IPS DF 4.7 (cell line): ENCODE measurements around the gene FARS2.

Experiments used
- DNase-seq: peaks from one replicate; pipeline ENCODE4 v3.0.0-alpha.2; 2013; ENCODE audit warnings: low spot score; ENCODE audit errors: extremely low read depth

The FARS2 gene

GRCh38 chr6:5499644-5500306 is 238.5 kb downstream of the FARS2 start:
- no peak for DNase-seq

- no peak for DNase-seq
Measured at GRCh38 chr6:5501837-5502236, 240.5 kb downstream of the FARS2 start.

GRCh38 chr6:5504078-5504477 is 242.8 kb downstream of the FARS2 start:
- no peak for DNase-seq

- DNase-seq: no peak
Measured at GRCh38 chr6:5506149-5506548, 244.8 kb downstream of the FARS2 start.

- no peak for DNase-seq
Measured at GRCh38 chr6:5506597-5506996, 245.3 kb downstream of the FARS2 start.

- DNase-seq: no peak
Measured at GRCh38 chr6:5507131-5507681, 245.9 kb downstream of the FARS2 start.

GRCh38 chr6:5509106-5509505 is 247.8 kb downstream of the FARS2 start:
- DNase-seq: no peak

GRCh38 chr6:5510331-5511133 is 249.2 kb downstream of the FARS2 start:
- DNase-seq: no peak

- DNase-seq: no peak
Measured at GRCh38 chr6:5511954-5512353, 250.6 kb downstream of the FARS2 start.

GRCh38 chr6:5512422-5512821 is 251.1 kb downstream of the FARS2 start:
- DNase-seq: no peak

- no peak for DNase-seq
Measured at GRCh38 chr6:5513408-5513807, 252.1 kb downstream of the FARS2 start.

- no peak for DNase-seq
Measured at GRCh38 chr6:5514353-5514752, 253.0 kb downstream of the FARS2 start.

GRCh38 chr6:5515200-5515599 is 253.9 kb downstream of the FARS2 start:
- DNase-seq: no peak

GRCh38 chr6:5516036-5516435 is 254.7 kb downstream of the FARS2 start:
- DNase-seq: no peak

- DNase-seq: no peak
Measured at GRCh38 chr6:5517796-5518195, 256.5 kb downstream of the FARS2 start.

- DNase-seq: no peak
Measured at GRCh38 chr6:5518936-5519491, 257.7 kb downstream of the FARS2 start.

- DNase-seq: no peak
Measured at GRCh38 chr6:5520796-5521195, 259.5 kb downstream of the FARS2 start.

GRCh38 chr6:5521322-5521721 is 260.0 kb downstream of the FARS2 start:
- no peak for DNase-seq

- DNase-seq: no peak
Measured at GRCh38 chr6:5522147-5522546, 260.8 kb downstream of the FARS2 start.

GRCh38 chr6:5524110-5524509 is 262.8 kb downstream of the FARS2 start:
- no peak for DNase-seq

GRCh38 chr6:5525209-5525608 is 263.9 kb downstream of the FARS2 start:
- DNase-seq: no peak

GRCh38 chr6:5529015-5529414 is 267.7 kb downstream of the FARS2 start:
- DNase-seq: no peak
